Measurements from ENCODE around the gene BIN1.

GRCh38 chr2:127046579-127046978, 60.4 kb downstream of the BIN1 start:
- TF ChIP-seq EZH2phosphoT487 (IDR thresholded peaks at IDR 0.05; ENCODE audit: insufficient read depth, low read depth), result no peak
- no peak for TF ChIP-seq EZH2 (IDR thresholded peaks at IDR 0.05; ENCODE audit: insufficient read depth, poor library complexity, severe bottlenecking)
